GM18498 (cell line): ENCODE results near the gene AMT.

Source experiments
- ATAC-seq: cut with Tn5 transposase; IDR thresholded peaks from one replicate; pipeline ENCODE4 v1.9.1; 2021; ENCODE audit warnings: mild to moderate bottlenecking, moderate library complexity; ENCODE audit not compliant: unreplicated experiment

Gene AMT

DNA sequence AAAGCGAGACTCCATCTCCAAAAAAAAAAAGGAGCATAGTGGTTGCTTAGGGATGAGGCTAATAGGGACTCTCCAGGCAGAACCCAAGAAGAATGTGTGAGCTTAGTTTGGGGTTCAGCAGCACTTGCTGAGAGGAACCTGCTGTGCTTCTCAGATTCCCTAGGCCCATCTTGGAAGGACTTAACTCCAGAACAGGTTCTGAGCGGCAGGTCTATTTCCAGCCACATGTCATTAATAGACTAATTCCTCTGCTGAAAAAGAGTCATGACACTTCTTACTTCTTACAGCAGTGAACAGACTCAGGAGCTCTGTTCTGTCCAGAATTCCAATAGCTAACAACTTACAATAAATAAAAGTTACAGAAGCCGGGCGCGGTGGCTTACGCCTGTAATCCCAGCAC lies 33.0 kb downstream of the AMT start:
- ATAC-seq: no peak

DNA sequence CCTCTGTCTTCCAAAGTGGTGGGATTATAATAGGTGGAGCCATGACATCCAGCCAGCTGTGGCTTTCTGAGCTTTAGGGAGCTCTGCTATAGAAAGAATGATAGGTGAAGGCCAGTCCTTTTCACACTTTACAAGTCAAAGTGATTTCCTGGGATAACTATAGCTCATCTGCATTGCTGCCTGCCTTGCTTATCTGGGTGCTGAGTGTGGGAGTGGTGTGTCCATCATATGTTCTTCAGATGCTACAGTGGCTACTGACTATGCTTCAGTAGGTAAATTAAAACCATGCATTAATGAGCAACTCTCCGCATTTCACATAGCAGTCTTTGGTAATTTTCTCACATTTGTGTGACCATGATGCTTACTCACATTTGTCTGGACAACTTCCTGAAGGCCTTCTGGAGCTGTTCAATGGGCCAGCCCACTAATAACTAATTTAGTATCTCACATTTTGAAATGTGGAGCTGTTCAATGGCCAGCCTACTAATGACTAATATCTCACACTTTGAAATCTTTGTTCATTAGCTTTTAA lies 33.9 kb downstream of the AMT start:
- no peak for ATAC-seq

- no peak for ATAC-seq
Measured at GRCh38 chr3:49387721-49388120, 34.6 kb downstream of the AMT start.

GRCh38 chr3:49386056-49386756 lies 36.1 kb downstream of the AMT start:
- no peak for ATAC-seq

- no peak for ATAC-seq
Measured at GRCh38 chr3:49385617-49386016, 36.7 kb downstream of the AMT start.

- ATAC-seq: no peak
Measured at GRCh38 chr3:49383387-49383786, 38.9 kb downstream of the AMT start.

GRCh38 chr3:49378249-49378895 lies 43.9 kb downstream of the AMT start:
- ATAC-seq: no peak

DNA sequence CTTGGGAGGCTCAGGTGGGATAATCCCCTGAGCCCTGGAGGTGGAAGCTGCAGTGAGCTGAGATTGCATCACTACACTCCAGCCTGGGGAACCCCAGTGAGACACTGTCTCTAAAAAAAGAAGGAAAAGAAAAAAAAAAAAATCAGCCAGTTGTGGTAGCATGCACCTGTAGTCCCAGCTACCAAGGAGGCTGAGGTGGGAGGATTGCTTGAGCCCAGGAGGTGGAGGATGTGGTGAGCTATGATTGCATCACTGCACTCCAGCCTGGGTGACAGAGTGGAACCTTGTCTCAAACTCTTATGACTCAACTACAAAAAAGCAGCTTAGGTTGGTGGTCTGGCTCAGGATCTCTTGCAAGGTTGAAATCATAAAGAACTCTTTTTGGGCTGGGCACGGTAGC lies 44.8 kb downstream of the AMT start:
- no peak for ATAC-seq

DNA sequence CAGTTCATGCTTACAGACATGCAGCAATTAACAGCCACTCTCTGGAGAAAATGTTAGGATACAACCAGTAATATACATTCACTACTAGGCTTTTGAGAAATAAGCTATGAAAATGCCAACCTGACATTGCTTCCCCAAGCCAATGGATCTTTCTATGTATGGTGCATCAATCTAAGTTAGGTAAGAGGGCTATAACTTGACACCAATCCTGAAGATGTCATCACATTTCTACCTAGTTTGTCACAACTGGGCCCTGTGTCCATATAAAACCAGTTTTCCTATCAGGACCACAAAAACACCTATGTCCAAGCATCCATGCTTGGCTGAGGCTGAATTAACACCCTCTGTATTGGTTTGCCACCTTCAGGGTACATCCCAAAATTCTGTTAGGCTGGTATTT lies 50.3 kb downstream of the AMT start:
- ATAC-seq: no peak

DNA sequence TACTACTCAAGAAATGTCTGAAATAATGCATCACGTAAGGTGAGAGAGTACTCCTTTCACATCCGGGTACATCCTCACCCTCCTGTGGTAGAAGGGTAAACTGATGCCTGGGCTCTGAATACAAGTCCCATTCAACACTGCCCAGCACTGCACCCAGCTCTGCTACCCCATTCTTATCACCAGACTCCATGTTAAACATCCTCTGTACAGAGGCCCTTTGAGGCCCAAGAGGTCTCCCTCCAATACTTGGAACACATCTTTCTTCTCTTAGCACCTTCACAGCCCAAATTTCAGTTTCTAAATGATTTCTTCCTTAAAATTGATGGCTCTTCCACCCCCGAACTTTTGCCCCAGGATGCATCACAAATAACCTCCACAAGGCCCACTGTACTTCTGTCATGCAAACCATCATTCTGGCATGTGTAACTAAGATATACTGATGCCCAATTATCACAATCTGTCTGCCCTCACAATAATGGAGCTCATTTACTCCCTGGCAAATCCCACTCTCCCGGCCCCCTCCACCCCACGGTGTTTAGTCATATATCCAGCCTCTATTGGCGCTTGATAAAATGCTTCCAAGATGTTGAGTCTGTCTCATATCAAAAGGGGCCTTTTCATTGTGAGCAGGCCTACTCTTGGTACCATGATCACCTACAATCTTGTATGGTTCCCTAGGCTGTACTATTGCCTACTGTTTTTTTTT lies 51.5 kb downstream of the AMT start:
- ATAC-seq: no peak
